CD4-positive, alpha-beta T cell (primary cell): Measurements from ENCODE around the gene FAM222A. TPM values are rescaled to one million over a fixed set of nuclear protein-coding genes. Genes with fewer than 3 reads are reported as not detected.

Experiments
- ATAC-seq: fragments of 200-7000 bp; cut with Tn5 transposase; one replicate; pipeline ENCODE4 v1.10.0; 2022; ENCODE audit warnings: mild to moderate bottlenecking; ENCODE audit not compliant: poor library complexity
- CTCF ChIA-PET: fragments of 350-600 bp; sonication (Branson Sonifier 250); formaldehyde crosslinking; loops from one replicate; lab custom pipeline; 2021; ENCODE audit warnings: antibody characterized with exemption, inconsistent platforms; lab: Charles Lee
- POLR2A ChIA-PET: fragments of 350-600 bp; sonication (Branson Sonifier 250); formaldehyde crosslinking; loops from one replicate; lab custom pipeline; 2021; ENCODE audit warnings: antibody characterized with exemption, inconsistent platforms; lab: Charles Lee
- DNase-seq, 14 experiments: peaks; one replicate each; pipeline ENCODE4 v3.0.0-alpha.2; 2013 to 2020; ENCODE audit warnings: mixed read lengths in 2 of 14
- H3K27ac ChIP-seq, 2 donors: one replicate each; pipeline versions ENCODE4 v1.5.1 to v1.7.0; 2013; ENCODE audit warnings: low read length in 2 of 2, low read depth in 1 of 2, mild to moderate bottlenecking in 1 of 2
- H3K27me3 ChIP-seq, 2 experiments: 1 replicate in 1 of 2; 2 replicates in 1 of 2; pipeline versions ENCODE4 v1.6.1 to v1.7.0; 2013; ENCODE audit warnings: low read length in 2 of 2, control low read depth in 1 of 2, mild to moderate bottlenecking in 1 of 2, moderate library complexity in 1 of 2; ENCODE audit not compliant: insufficient read depth in 2 of 2, control insufficient read depth in 1 of 2
- H3K36me3 ChIP-seq: one replicate; pipeline ENCODE4 v1.6.1; 2013; ENCODE audit warnings: low read length, control low read depth; ENCODE audit not compliant: insufficient read depth
- H3K4me1 ChIP-seq: one replicate; pipeline ENCODE4 v1.6.1; 2013; ENCODE audit warnings: low read length, control low read depth; ENCODE audit not compliant: insufficient read depth
- H3K4me3 ChIP-seq: one replicate; pipeline ENCODE4 v1.5.1; 2013; ENCODE audit warnings: mild to moderate bottlenecking, low read length, moderate library complexity
- H3K9me3 ChIP-seq, 2 experiments: 1 replicate in 1 of 2; 2 replicates in 1 of 2; pipeline versions ENCODE4 v1.6.1 to v1.7.0; 2013; ENCODE audit warnings: low read length in 2 of 2, mild to moderate bottlenecking in 2 of 2, control low read depth in 1 of 2, moderate library complexity in 1 of 2; ENCODE audit not compliant: control insufficient read depth in 1 of 2, insufficient read depth in 1 of 2
- H3K27ac Mint-ChIP-seq: one replicate; pipeline ENCODE4 v1.8.0; 2020; ENCODE audit warnings: mixed read lengths
- H3K27me3 Mint-ChIP-seq: one replicate; pipeline ENCODE4 v1.8.0; 2021; ENCODE audit warnings: mixed read lengths
- H3K36me3 Mint-ChIP-seq: one replicate; pipeline ENCODE4 v1.8.0; 2021; ENCODE audit warnings: low read depth, mixed read lengths
- H3K4me1 Mint-ChIP-seq: one replicate; pipeline ENCODE4 v1.8.0; 2021; ENCODE audit warnings: low read depth, mixed read lengths
- H3K4me3 Mint-ChIP-seq: one replicate; pipeline ENCODE4 v1.8.0; 2020; ENCODE audit warnings: mild to moderate bottlenecking, mixed read lengths
- H3K9me3 Mint-ChIP-seq: one replicate; pipeline ENCODE4 v1.8.0; 2020; ENCODE audit warnings: mixed read lengths
- intact Hi-C, 2 experiments: fragments of 100-400 bp; cut with DNase I in 1 of 2; cut with micrococcal nuclease in 1 of 2; formaldehyde crosslinking; loops; one replicate each; pipeline versions ENCODE4 v1.15.1 to v1.9.0; 2023 to 2025; cut with DNase I, micrococcal nuclease
- total RNA-seq, 174 experiments: library from RNA in 2 of 174; stranded (reverse) in 2 of 174; gene quantifications; one replicate each; pipeline ENCODE4 v1.2.3 and lab custom pipeline; 2021 to 2026
- TF ChIP-seq, protein P1 (sequence below): fragments of 200-600 bp; IDR thresholded peaks from one replicate; pipeline ENCODE4 v1.8.0; 2022; ENCODE audit warnings: antibody characterized with exemption, mild to moderate bottlenecking

The FAM222A gene
- total RNA-seq, 2 experiments from 2014 or later = 1.1 to 1.7 TPM

DNA sequence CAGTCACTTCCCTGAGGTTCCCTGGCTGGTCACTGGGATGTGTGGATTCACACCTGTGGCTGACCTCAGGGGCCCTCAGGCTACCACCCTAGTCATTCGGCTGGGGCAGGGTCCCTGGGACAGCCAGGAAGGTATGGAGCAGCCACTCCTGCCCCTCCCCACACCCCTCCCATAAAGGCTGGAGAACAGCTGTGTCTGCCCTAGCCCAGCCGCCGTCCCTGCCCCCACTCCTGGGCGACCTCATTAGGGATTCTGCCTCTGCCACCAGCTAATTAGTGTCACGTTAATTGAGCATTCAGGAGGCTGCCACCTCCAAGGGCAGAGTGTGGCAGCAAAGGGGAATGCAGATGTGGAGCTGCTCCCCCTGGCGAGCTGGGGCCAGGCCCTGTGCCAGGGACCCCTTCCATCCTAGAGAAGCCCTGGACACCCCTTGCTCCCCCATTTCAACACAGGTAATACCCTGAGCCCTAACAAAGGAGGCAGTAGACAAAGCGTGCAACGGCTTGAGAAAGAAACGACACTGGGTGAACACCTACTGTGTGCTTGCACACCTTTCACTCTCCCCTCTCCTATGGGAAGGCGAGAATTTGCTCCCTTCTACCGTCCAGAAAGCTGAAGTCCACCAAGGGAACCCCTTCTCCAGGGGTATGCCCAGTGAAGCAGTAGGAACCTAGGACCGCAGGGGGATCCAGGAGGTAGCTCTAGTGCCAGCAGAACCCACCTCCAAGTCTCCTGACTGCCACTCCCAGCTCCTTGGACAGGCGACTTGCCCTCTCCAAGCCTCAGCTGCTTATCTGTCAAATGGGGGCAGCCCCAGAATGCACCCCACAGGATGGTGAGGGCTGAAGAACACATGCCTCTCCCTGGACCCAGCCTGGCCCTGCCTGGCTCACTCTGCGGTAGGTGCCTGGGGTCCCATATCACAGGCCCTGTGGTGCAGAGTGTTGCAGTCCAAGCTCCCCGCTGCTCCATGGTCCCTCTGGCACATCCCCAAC is 45.1 kb downstream of the FAM222A start:
- H3K36me3 ChIP-seq = no peaks in the 10 kb centered on the region
- peaks cover 17 to 32% of the 10 kb centered on the region in 2 experiments for H3K9me3 ChIP-seq
- ATAC-seq (no peak), DNase-seq (peak in 1 of 14 experiments; percentile 26)
- Mint-ChIP-seq H3K4me1 (no peaks in the 10 kb centered on the region), H3K36me3 (no peaks in the 10 kb centered on the region), H3K4me3 (no peak overlapping the region), H3K27me3 (peaks cover 7% of the 10 kb centered on the region), H3K27ac (no peak overlapping the region), H3K9me3 (peaks cover 7% of the 10 kb centered on the region)
- intact Hi-C loops = no loop called here
- no peak overlapping the region for H3K4me3 ChIP-seq
- no peak overlapping the region for H3K27ac ChIP-seq
- TF ChIP-seq, protein P1, sequence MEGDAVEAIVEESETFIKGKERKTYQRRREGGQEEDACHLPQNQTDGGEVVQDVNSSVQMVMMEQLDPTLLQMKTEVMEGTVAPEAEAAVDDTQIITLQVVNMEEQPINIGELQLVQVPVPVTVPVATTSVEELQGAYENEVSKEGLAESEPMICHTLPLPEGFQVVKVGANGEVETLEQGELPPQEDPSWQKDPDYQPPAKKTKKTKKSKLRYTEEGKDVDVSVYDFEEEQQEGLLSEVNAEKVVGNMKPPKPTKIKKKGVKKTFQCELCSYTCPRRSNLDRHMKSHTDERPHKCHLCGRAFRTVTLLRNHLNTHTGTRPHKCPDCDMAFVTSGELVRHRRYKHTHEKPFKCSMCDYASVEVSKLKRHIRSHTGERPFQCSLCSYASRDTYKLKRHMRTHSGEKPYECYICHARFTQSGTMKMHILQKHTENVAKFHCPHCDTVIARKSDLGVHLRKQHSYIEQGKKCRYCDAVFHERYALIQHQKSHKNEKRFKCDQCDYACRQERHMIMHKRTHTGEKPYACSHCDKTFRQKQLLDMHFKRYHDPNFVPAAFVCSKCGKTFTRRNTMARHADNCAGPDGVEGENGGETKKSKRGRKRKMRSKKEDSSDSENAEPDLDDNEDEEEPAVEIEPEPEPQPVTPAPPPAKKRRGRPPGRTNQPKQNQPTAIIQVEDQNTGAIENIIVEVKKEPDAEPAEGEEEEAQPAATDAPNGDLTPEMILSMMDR = no peak
- no peaks in the 10 kb centered on the region for H3K4me1 ChIP-seq
- H3K27me3 ChIP-seq = no peaks in the 10 kb centered on the region
- ChIA-PET CTCF (no interaction called here), POLR2A (no interaction called here)

DNA sequence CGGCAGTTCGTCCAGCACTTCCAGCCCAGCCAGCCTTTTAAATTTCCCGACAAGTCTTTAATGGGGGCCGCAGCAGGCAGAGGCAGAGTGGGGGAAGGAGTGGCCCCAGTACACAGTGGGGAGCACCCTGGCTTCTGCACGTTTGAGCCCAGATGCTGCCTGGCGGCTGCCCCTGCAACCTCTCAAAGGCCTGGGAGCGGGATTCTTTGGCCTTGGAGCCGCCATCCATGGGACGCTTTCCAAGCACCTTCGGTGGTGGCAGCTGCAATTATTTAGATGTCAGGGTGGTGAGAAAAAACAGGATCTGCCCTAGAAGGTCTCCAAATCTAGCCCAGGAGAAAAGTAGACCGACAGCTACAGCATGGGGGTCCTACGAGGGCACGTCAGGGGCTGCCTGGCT is 46.0 kb downstream of the FAM222A start:
- no peaks in the 10 kb centered on the region for H3K36me3 Mint-ChIP-seq
- Histone ChIP-seq H3K9me3 (peaks cover 17 to 32% of the 10 kb centered on the region in 2 experiments), H3K36me3 (no peaks in the 10 kb centered on the region), H3K4me1 (no peaks in the 10 kb centered on the region), H3K27me3 (no peaks in the 10 kb centered on the region), H3K4me3 (no peak overlapping the region), H3K27ac (no peak overlapping the region)
- peak in 1 of 14 experiments; percentile 7 for DNase-seq
- ChIA-PET CTCF (no interaction called here), POLR2A (no interaction called here)
- peaks cover 7% of the 10 kb centered on the region for H3K27me3 Mint-ChIP-seq
- TF ChIP-seq, protein P1 = no peak
- H3K4me1 Mint-ChIP-seq = no peaks in the 10 kb centered on the region
- intact Hi-C loops = no loop called here
- peaks cover 7% of the 10 kb centered on the region for H3K9me3 Mint-ChIP-seq
- ATAC-seq = no peak
- H3K4me3 Mint-ChIP-seq = no peak overlapping the region
- no peak overlapping the region for H3K27ac Mint-ChIP-seq

DNA sequence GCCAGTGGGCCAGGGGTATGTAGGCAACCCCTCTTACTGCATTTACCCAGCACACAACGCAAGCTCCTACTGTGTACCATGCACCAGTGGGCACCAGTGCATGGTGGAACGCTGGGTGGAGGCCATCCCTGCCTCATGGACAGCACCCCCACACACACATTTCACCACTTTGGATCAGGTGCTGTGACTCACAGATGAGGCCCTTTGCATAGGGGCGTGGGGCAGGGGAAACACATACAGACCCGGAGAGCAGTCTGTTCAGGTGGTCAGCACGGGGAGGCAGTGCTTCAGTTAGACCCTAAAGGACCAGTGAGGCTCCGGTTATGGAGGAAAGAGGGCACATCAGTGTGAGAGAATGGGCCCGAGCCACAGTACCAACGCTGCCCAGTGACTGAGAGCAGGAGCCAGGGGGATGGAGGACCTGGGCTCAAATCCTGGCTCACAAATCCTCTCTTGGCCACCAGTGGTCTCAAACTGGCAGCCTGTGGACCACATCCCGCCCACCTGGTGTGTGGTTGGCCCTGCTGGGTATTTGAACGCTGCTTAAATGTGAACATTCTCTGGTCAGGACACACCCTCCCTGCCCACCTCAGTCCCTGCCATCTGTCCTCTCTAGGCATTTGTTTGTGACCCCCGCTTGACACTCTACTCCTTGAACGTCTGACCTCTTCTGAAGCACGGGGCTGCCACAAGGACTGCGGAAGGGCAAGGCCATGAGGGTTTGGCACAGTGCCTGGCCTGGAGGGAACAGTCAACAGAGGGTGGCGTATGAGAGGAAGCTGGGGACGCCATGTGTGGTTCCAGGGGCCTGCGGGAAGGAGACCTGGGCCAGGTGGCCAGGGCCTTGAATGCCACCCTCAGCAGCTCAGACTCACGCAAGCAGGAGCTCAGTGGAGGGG is 46.7 kb downstream of the FAM222A start:
- intact Hi-C loops = no loop called here
- H3K27ac ChIP-seq = no peak overlapping the region
- no peak overlapping the region for H3K27ac Mint-ChIP-seq
- ATAC-seq (no peak), DNase-seq (peak in 2 of 14 experiments; percentile 0 to 27)
- H3K27me3 Mint-ChIP-seq = peaks cover 7% of the 10 kb centered on the region
- H3K27me3 ChIP-seq = no peaks in the 10 kb centered on the region
- peaks cover 17 to 30% of the 10 kb centered on the region in 2 experiments for H3K9me3 ChIP-seq
- H3K36me3 Mint-ChIP-seq = no peaks in the 10 kb centered on the region
- H3K36me3 ChIP-seq = no peaks in the 10 kb centered on the region
- CTCF ChIA-PET = no interaction called here
- no peak overlapping the region for H3K4me3 ChIP-seq
- H3K4me3 Mint-ChIP-seq = no peak overlapping the region
- TF ChIP-seq, protein P1 = no peak
- H3K4me1 ChIP-seq = no peaks in the 10 kb centered on the region
- POLR2A ChIA-PET = no interaction called here
- no peaks in the 10 kb centered on the region for H3K4me1 Mint-ChIP-seq
- peaks cover 7% of the 10 kb centered on the region for H3K9me3 Mint-ChIP-seq
